H1 (cell line): ENCODE results near the gene APOC1. TPM values are rescaled to one million over a fixed set of nuclear protein-coding genes. Genes with fewer than 3 reads are reported as not detected.

Experiments used
- CTCF ChIA-PET: fragments of 300-600 bp; sonication (Branson Sonifier 250); formaldehyde crosslinking; loops from one replicate; lab custom pipeline; 2021; ENCODE audit not compliant: partially characterized antibody; lab: Charles Lee
- POLR2A ChIA-PET: fragments of 300-600 bp; sonication (Branson Sonifier 250); formaldehyde crosslinking; loops from one replicate; lab custom pipeline; 2021; ENCODE audit warnings: inconsistent platforms; ENCODE audit not compliant: partially characterized antibody; lab: Charles Lee
- DNase-seq, 2 experiments: peaks; one replicate each; pipeline versions ENCODE4 v3.0.0 to v3.0.0-alpha.2; 2010 to 2022; ENCODE audit warnings: low spot score in 2 of 2, low read depth in 1 of 2, mixed read lengths in 1 of 2
- FAIRE-seq: peaks from 2 replicates; lab custom pipeline; 2011; peaks lifted over from hg19 to GRCh38; lab: Jason Lieb, UNC
- H2AFZ ChIP-seq: 2 replicates; pipeline ENCODE4 v1.8.1; 2012; ENCODE audit warnings: low read length, inconsistent platforms
- H2AK5ac ChIP-seq: 2 replicates; pipeline ENCODE4 v1.6.1; 2013; ENCODE audit warnings: low read depth, low read length
- H2BK120ac ChIP-seq: replicated peaks from 2 replicates; pipeline ENCODE3; 2013; ENCODE audit warnings: low read depth, low read length, inconsistent platforms
- H2BK12ac ChIP-seq: 2 replicates; pipeline ENCODE4 v1.6.1; 2013; ENCODE audit warnings: low read depth, low read length
- H2BK15ac ChIP-seq: 2 replicates; pipeline ENCODE4 v1.6.1; 2013; ENCODE audit warnings: low read length
- H2BK20ac ChIP-seq: 2 replicates; pipeline ENCODE4 v1.6.1; 2013; ENCODE audit warnings: low read length
- H2BK5ac ChIP-seq: 2 replicates; pipeline ENCODE4 v1.6.1; 2013; ENCODE audit warnings: low read depth, low read length
- H3K14ac ChIP-seq: 2 replicates; pipeline ENCODE4 v1.6.1; 2013; ENCODE audit warnings: inconsistent platforms; ENCODE audit not compliant: insufficient read length
- H3K18ac ChIP-seq: 2 replicates; pipeline ENCODE4 v1.6.1; 2013; ENCODE audit warnings: low read length; ENCODE audit errors: extremely low read depth
- H3K23ac ChIP-seq: 2 replicates; pipeline ENCODE4 v1.6.1; 2013; ENCODE audit warnings: inconsistent platforms; ENCODE audit not compliant: insufficient read length
- H3K23me2 ChIP-seq: 2 replicates; pipeline ENCODE4 v1.6.1; 2013; ENCODE audit warnings: low read depth, low read length
- H3K27ac ChIP-seq: 2 replicates; pipeline ENCODE4 v1.6.1; 2011; ENCODE audit warnings: low read depth, low read length, inconsistent platforms
- H3K27me3 ChIP-seq, 4 experiments: replicated peaks in 1 of 4; 1 replicate in 1 of 4; 2 replicates in 3 of 4; pipeline versions ENCODE4 v1.6.1 to v1.8.1; 2011 to 2013; ENCODE audit warnings: low read length in 3 of 4, mild to moderate bottlenecking in 3 of 4, inconsistent platforms in 2 of 4, mixed read lengths in 2 of 4, moderate library complexity in 1 of 4; ENCODE audit not compliant: control insufficient read depth in 3 of 4, insufficient read depth in 3 of 4; ENCODE audit errors: extremely low read depth in 1 of 4
- H3K36me3 ChIP-seq, 4 experiments: 2 replicates each; pipeline versions ENCODE4 v1.6.1 to v1.8.1; 2011 to 2013; ENCODE audit warnings: mild to moderate bottlenecking in 4 of 4, low read length in 3 of 4, moderate library complexity in 2 of 4, control low read depth in 1 of 4, inconsistent platforms in 1 of 4; ENCODE audit not compliant: insufficient read depth in 4 of 4, control insufficient read depth in 2 of 4
- H3K4ac ChIP-seq: replicated peaks from 2 replicates; pipeline ENCODE3; 2013; ENCODE audit warnings: low read length, low read depth, mixed read lengths, inconsistent platforms; ENCODE audit not compliant: insufficient read length
- H3K4me1 ChIP-seq, 4 experiments: replicated peaks in 1 of 4; 1 replicate in 1 of 4; 2 replicates in 3 of 4; pipeline versions ENCODE4 v1.6.1 to v1.8.1; 2011 to 2013; ENCODE audit warnings: low read length in 3 of 4, inconsistent platforms in 2 of 4, mixed read lengths in 1 of 4; ENCODE audit not compliant: insufficient read depth in 4 of 4, control insufficient read depth in 3 of 4
- H3K4me2 ChIP-seq, 2 experiments: 2 replicates each; pipeline versions ENCODE4 v1.6.1 to v1.8.1; 2011 to 2013; ENCODE audit warnings: low read depth in 2 of 2, low read length in 2 of 2, control low read depth in 1 of 2, inconsistent platforms in 1 of 2, mild to moderate bottlenecking in 1 of 2; ENCODE audit not compliant: insufficient read depth in 1 of 2
- H3K4me3 ChIP-seq, 4 experiments: fragments of 200-600, 300-600 bp in 1 of 4; sonication (generic), shearing (Covaris generic), sonication (Bioruptor Twin) in 1 of 4; 2 replicates each; pipeline versions ENCODE4 v1.5.1 to v1.8.1; 2011 to 2016; ENCODE audit warnings: low read length in 4 of 4, low read depth in 3 of 4, control low read depth in 2 of 4, inconsistent platforms in 2 of 4, mild to moderate bottlenecking in 2 of 4, mixed read lengths in 1 of 4, moderate library complexity in 1 of 4; ENCODE audit not compliant: insufficient read depth in 2 of 4; ENCODE audit errors: extremely low read depth in 1 of 4
- H3K56ac ChIP-seq: replicated peaks from 2 replicates; pipeline ENCODE3; 2013; ENCODE audit warnings: low read depth, mild to moderate bottlenecking, mixed read lengths, low read length, inconsistent platforms; ENCODE audit not compliant: insufficient read length
- H3K79me1 ChIP-seq: 2 replicates; pipeline ENCODE4 v1.6.1; 2013; ENCODE audit warnings: low read depth, low read length, control low read depth
- H3K79me2 ChIP-seq, 2 experiments: 2 replicates each; pipeline versions ENCODE4 v1.6.1 to v1.8.1; 2012 to 2013; ENCODE audit warnings: low read length in 2 of 2, mild to moderate bottlenecking in 2 of 2, inconsistent platforms in 1 of 2; ENCODE audit not compliant: insufficient read depth in 2 of 2, control insufficient read depth in 1 of 2
- H3K9ac ChIP-seq, 4 experiments: replicated peaks in 1 of 4; 1 replicate in 1 of 4; 2 replicates in 3 of 4; pipeline versions ENCODE4 v1.6.1 to v1.8.1; 2011 to 2013; ENCODE audit warnings: low read depth in 3 of 4, low read length in 3 of 4, control low read depth in 2 of 4, mild to moderate bottlenecking in 2 of 4, moderate library complexity in 2 of 4, inconsistent platforms in 1 of 4; ENCODE audit errors: extremely low read depth in 1 of 4
- H3K9me3 ChIP-seq, 2 experiments: 2 replicates each; pipeline versions ENCODE4 v1.6.1 to v1.8.1; 2012 to 2013; ENCODE audit warnings: mild to moderate bottlenecking in 2 of 2, moderate library complexity in 2 of 2, control low read depth in 1 of 2, inconsistent platforms in 1 of 2, low read depth in 1 of 2, low read length in 1 of 2, mixed read lengths in 1 of 2; ENCODE audit not compliant: insufficient read depth in 2 of 2
- H4K20me1 ChIP-seq, 2 experiments: replicated peaks in 1 of 2; 2 replicates each; pipeline versions ENCODE3 to v1.8.1; 2011 to 2013; ENCODE audit warnings: inconsistent platforms in 2 of 2, low read length in 2 of 2, mild to moderate bottlenecking in 1 of 2; ENCODE audit not compliant: insufficient read depth in 2 of 2, control insufficient read depth in 1 of 2
- H4K5ac ChIP-seq: 2 replicates; pipeline ENCODE4 v1.6.1; 2013; ENCODE audit warnings: low read length, low read depth, mixed read lengths, inconsistent platforms; ENCODE audit not compliant: insufficient read length
- H4K8ac ChIP-seq: 2 replicates; pipeline ENCODE4 v1.8.0; 2013; ENCODE audit warnings: mild to moderate bottlenecking, moderate library complexity, low read length, inconsistent platforms; ENCODE audit not compliant: insufficient read depth; ENCODE audit errors: extremely low read depth
- H4K91ac ChIP-seq: replicated peaks from 2 replicates; pipeline ENCODE3; 2013; ENCODE audit warnings: low read length, mixed read lengths, inconsistent platforms; ENCODE audit not compliant: insufficient read length
- ATF2 ChIP-seq: IDR thresholded peaks from 2 replicates; pipeline ENCODE4 v1.6.1; 2012; ENCODE audit warnings: low read length, inconsistent platforms
- ATF3 ChIP-seq: IDR thresholded peaks from 2 replicates; pipeline ENCODE4 v1.6.1; 2011; ENCODE audit warnings: low read depth, mild to moderate bottlenecking, low read length; ENCODE audit not compliant: insufficient read depth
- HDAC2 ChIP-seq, 2 experiments: fragments of 300-600 bp in 1 of 2; sonication (generic) in 1 of 2; IDR thresholded peaks; 2 replicates each; pipeline ENCODE4 v1.6.1; 2011 to 2012; ENCODE audit warnings: low read depth in 2 of 2, low read length in 2 of 2, mild to moderate bottlenecking in 2 of 2, moderate library complexity in 2 of 2, borderline replicate concordance in 1 of 2, inconsistent platforms in 1 of 2
- NANOG ChIP-seq: IDR thresholded peaks from 2 replicates; pipeline ENCODE4 v1.6.1; 2011; ENCODE audit warnings: low read length, low read depth, mild to moderate bottlenecking, inconsistent platforms; ENCODE audit not compliant: insufficient read depth, poor library complexity, severe bottlenecking
- POU5F1 ChIP-seq: IDR thresholded peaks from 2 replicates; pipeline ENCODE4 v1.6.1; 2011; ENCODE audit warnings: low read depth, mild to moderate bottlenecking, low read length, moderate library complexity
- RAD21 ChIP-seq, 2 experiments: IDR thresholded peaks in 1 of 2; conservative IDR thresholded peaks in 1 of 2; 2 replicates each; pipeline ENCODE4 v1.6.1; 2011; ENCODE audit warnings: low read depth in 2 of 2, low read length in 2 of 2, improper control_type of control experiment in 1 of 2, inconsistent platforms in 1 of 2, mild to moderate bottlenecking in 1 of 2, moderate library complexity in 1 of 2
- RXRA ChIP-seq: IDR thresholded peaks from 2 replicates; pipeline ENCODE4 v1.6.1; 2011; ENCODE audit warnings: low read depth, mild to moderate bottlenecking, low read length, moderate library complexity; ENCODE audit not compliant: insufficient read depth
- TEAD4 ChIP-seq: IDR thresholded peaks from 2 replicates; pipeline ENCODE4 v1.6.1; 2012; ENCODE audit warnings: low read depth, low read length, inconsistent platforms, mixed read lengths
- WGBS, 2 experiments: shearing (Covaris generic) in 1 of 2; methylation state at CpG; one replicate each; pipeline versions ENCODE4 v1.1.6 to v1.1.7; 2013 to 2015; ENCODE audit warnings: low lambda C conversion rate in 2 of 2, mixed read lengths in 2 of 2, inconsistent platforms in 1 of 2, low coverage in 1 of 2, missing lambda C conversion rate in 1 of 2; ENCODE audit not compliant: insufficient replicate concordance in 2 of 2, insufficient coverage in 1 of 2, insufficient read length in 1 of 2; ENCODE audit errors: extremely low coverage in 1 of 2, missing lambda C conversion rate in 1 of 2; 5-methylcytosine and 5-hydroxymethylcytosine counted together
- polyA plus RNA-seq, 7 experiments: library from polyadenylated mRNA; depleted of rRNA in 3 of 7; stranded (reverse) in 5 of 7; unstranded in 2 of 7; fragments of >200 nt in 5 of 7; fragments of 200-250 nt in 2 of 7; gene quantifications; 1 replicate in 5 of 7; 2 replicates in 1 of 7; 4 replicates in 1 of 7; pipeline versions ENCODE4 v1.2.1 to v1.2.3, GENCODE V29; 2011 to 2013; ENCODE audit warnings: missing spikeins in 2 of 7, mixed read lengths in 2 of 7
- total RNA-seq: library from RNA; stranded (reverse); fragmentation: NEBNext Ultra II Directional; extraction: Animal tissue kit (Norgen Biotek cat#: 25700); gene quantifications from 2 replicates; pipeline ENCODE4 v1.2.1, GENCODE V29; 2021

The APOC1 gene
- total and polyA plus RNA-seq, 2 of the 8 experiments (the other 6 are each of a cell fraction or from before 2014, with no cell fraction given), result 55.8 to 78.2 TPM

- H4K91ac ChIP-seq, result no peak within 1 kb of the TSS
- no peaks in the 10 kb centered on the region for H3K36me3 ChIP-seq
- H2BK12ac ChIP-seq, result peak within 1 kb of the TSS; percentile 63; the same call in 1 of the 2 replicates
- H3K27ac ChIP-seq, result no peak within 1 kb of the TSS
- no peak within 1 kb of the TSS for H2AFZ ChIP-seq
- TF ChIP-seq TEAD4, result no peak
- no peak for TF ChIP-seq ATF3
- no peak for TF ChIP-seq ATF2
- no peak for TF ChIP-seq RAD21 (IDR thresholded peaks at IDR 0.05 in 1 of 2, conservative IDR thresholded peaks at IDR 0.05 in 1 of 2; ENCODE audit: low read depth in 2 of 2, low read length in 2 of 2)
- TF ChIP-seq POU5F1, result no peak
- TF ChIP-seq RXRA, result no peak
- TF ChIP-seq HDAC2 (IDR thresholded peaks at IDR 0.05; ENCODE audit: borderline replicate concordance in 1 of 2, low read depth in 2 of 2, low read length in 2 of 2), result no peak
- no peak for TF ChIP-seq NANOG
- no peak for DNase-seq
- H3K56ac ChIP-seq, result no peak within 1 kb of the TSS
- H3K27me3 ChIP-seq, result no peaks in the 10 kb centered on the region
- H3K4me3 ChIP-seq, result no peak within 1 kb of the TSS
- H3K23me2 ChIP-seq, result no peaks in the 10 kb centered on the region
- FAIRE-seq, result no peak
- H3K23ac ChIP-seq, result no peak within 1 kb of the TSS
- H4K20me1 ChIP-seq, result no peaks in the 10 kb centered on the region
- ChIA-PET POLR2A (interaction anchor here (0.6 kb wide), 1 partner anchor 16 kb away, joined by 3 read pairs; no protein-coding TSS in a partner anchor), CTCF (interaction anchor here (1.0 kb wide), 1 partner anchor 33 kb away, joined by 6 read pairs; no protein-coding TSS in a partner anchor)
- no peak within 1 kb of the TSS for H2BK15ac ChIP-seq
- 0 out of 2 replicates have a peak within 1 kb of the TSS, but pooled peaks have one; percentile 7 for H2AK5ac ChIP-seq
- no peak within 1 kb of the TSS for H3K9ac ChIP-seq
- H3K9me3 ChIP-seq, result no peaks in the 10 kb centered on the region
- no peak within 1 kb of the TSS for H3K4me2 ChIP-seq
- H4K8ac ChIP-seq, result no peak within 1 kb of the TSS
- no peak within 1 kb of the TSS for H4K5ac ChIP-seq
- H3K79me1 ChIP-seq, result no peaks in the 10 kb centered on the region
- 92% methylated on average over 11 of the region's 14 CpGs; no CpG with 5 or more reads in 1 of the 2 experiments for WGBS, 2 experiments
- H3K14ac ChIP-seq, result no peak within 1 kb of the TSS
- H2BK5ac ChIP-seq, result peak within 1 kb of the TSS; percentile 39; the same call in 1 of the 2 replicates
- H3K79me2 ChIP-seq, result no peaks in the 10 kb centered on the region
- no peak within 1 kb of the TSS for H2BK20ac ChIP-seq
- H3K18ac ChIP-seq, result no peak within 1 kb of the TSS
- H3K4ac ChIP-seq, result peak within 1 kb of the TSS; percentile 1
- H2BK120ac ChIP-seq, result no peak within 1 kb of the TSS
- H3K4me1 ChIP-seq, result no peaks in the 10 kb centered on the region
Measured at GRCh38 chr19:44942067-44942571, 27.7 kb downstream of the APOC1 start, which contains the start of gene APOC4. Gene APOC4, plus strand, starts transcription at chr19:44942237. Its CDS starts 41 bp downstream, at chr19:44942278.
